ENCODE data around the gene TCEAL3.
"Not testable (repeated sequence)": the region's sequence is repeated elsewhere in the genome, so short reads cannot be mapped to it uniquely, and the experiment has no call there.

TCEAL3 gene, protein sequence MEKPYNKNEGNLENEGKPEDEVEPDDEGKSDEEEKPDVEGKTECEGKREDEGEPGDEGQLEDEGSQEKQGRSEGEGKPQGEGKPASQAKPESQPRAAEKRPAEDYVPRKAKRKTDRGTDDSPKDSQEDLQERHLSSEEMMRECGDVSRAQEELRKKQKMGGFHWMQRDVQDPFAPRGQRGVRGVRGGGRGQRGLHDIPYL

GRCh38 chrX:103607364-103608305 lies at the start of gene TCEAL3:
Gene TCEAL3 (plus strand): TSS chrX:103607963. CDS start chrX:103609065, 1,102 bp downstream.
- DNase-seq (ENCODE audit: low read depth in 2 of 3, low spot score in 1 of 3), result no peak

- DNase-seq (ENCODE audit: low read depth in 2 of 3, low spot score in 1 of 3), result no peak
These were observed 47.5 kb upstream of the TCEAL3 start for GRCh38 chrX:103560256-103560655.

GRCh38 chrX:103562801-103563200 lies 45.0 kb upstream of the TCEAL3 start:
- no peak for DNase-seq (ENCODE audit: low read depth in 2 of 3, low spot score in 1 of 3)

GRCh38 chrX:103565197-103565596 lies 42.6 kb upstream of the TCEAL3 start:
- no peak for DNase-seq (ENCODE audit: low read depth in 2 of 3, low spot score in 1 of 3)

- DNase-seq (ENCODE audit: low read depth in 2 of 3, low spot score in 1 of 3), result no peak
These were observed 42.0 kb upstream of the TCEAL3 start for GRCh38 chrX:103565752-103566151.

DNA sequence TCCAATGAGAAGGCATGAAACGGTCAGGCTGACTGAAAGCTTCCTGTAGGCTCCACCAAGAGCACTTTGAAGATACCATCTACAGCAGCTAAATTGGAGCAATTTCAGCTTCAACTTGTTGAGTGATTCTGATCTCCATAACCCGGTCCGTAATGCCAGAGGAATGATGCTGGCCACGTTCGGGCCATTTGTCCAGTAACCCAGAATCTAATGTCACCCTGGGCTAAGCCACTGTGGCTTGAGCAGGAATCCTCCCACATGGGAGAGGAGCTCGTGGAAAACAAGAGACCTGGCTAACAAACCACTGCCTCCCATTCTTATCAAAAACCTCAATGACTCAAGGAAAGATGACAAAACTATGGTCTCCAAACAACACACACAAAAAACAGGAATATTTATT lies 36.6 kb upstream of the TCEAL3 start:
- DNase-seq (ENCODE audit: low read depth in 2 of 3, low spot score in 1 of 3), result no peak

- no peak for DNase-seq (ENCODE audit: low read depth in 2 of 3, low spot score in 1 of 3)
These were observed 36.0 kb upstream of the TCEAL3 start for GRCh38 chrX:103571726-103572125.

GRCh38 chrX:103573202-103573601 lies 34.6 kb upstream of the TCEAL3 start:
- no peak for DNase-seq (ENCODE audit: low read depth in 2 of 3, low spot score in 1 of 3)

DNA sequence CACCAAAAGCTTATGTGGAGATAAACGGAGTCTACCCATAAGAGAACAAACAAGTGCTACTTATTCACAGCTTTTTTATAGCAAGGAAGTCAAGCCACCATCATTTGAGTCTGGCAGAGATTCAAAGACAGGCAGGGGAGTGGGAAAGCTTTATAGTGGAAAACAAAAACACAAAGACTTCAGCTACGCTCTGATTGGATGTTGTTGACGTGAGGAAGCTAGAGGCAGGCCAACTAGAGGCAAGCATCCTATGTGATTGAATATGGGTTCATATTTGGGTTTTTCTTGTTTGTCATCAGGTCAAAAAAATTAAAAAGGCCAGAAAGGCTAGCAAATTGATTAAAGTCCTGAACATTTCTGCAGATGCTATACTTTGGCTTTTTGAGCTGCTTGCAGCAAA lies 23.2 kb upstream of the TCEAL3 start:
- DNase-seq (ENCODE audit: low read depth in 2 of 3, low spot score in 1 of 3), result no peak

DNA sequence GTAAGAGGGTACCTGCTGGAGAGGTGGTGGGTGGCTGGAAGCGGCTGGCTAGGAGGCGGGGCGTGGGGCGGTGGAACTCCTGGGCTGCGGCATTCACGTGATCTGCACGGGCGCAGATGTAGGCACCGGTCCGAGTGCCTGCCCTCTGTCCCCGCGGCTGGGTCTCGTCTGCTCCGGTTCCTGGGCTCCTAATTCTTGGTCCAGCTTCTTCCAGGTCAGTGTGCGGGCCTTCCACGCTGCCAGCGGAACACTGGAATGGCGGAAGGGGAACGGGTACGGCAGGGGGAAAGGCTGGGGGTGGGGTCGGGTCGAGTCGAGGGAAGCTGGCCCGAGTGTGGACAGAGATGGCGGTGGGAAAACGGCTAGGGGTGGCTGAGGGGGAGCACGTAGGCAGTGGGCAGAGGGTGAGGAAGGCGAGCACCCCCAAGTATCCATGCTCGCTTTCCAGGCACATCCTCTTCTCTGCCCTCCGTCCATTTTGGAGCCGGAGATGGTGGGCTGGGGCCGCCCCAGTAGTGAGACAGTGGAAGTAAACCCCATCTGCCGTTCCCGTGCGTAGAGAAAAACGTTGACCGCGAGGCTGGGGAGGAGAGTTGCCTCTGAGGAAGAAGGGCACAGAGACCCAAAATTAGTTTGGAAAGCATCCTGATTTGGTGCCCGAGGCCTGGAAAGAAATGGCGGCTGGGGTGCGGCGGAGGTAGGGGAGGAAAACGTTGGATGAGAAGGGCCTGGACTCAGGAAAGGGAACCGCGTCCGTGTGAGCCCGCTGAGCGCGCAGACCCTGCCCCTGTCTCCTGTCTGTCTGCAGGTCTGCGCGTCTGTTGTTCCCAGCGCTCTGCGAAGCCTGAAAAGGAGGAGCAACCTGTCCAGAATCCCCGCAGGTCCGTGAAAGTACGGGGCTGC lies 22.1 kb upstream of the TCEAL3 start, which contains the start of gene TCEAL4:
TSS of gene TCEAL4 (plus strand) at position 105 of the 903 bp plus-strand sequence. CDS start 1,161 bp downstream, outside the sequence.
- no peak for DNase-seq (ENCODE audit: low read depth in 2 of 3, low spot score in 1 of 3)

GRCh38 chrX:103586314-103586646 lies 21.5 kb upstream of the TCEAL3 start:
- DNase-seq (ENCODE audit: low read depth in 2 of 3, low spot score in 1 of 3), result no peak

DNA sequence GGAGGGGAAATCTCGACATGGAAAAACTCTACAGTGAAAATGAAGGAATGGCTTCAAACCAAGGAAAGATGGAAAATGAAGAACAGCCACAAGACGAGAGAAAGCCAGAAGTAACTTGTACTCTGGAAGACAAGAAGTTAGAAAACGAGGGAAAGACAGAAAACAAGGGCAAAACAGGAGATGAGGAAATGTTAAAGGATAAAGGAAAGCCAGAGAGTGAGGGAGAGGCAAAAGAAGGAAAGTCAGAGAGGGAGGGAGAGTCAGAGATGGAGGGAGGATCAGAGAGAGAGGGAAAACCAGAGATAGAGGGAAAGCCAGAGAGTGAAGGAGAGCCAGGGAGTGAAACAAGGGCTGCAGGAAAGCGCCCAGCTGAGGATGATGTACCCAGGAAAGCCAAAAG lies 21.1 kb upstream of the TCEAL3 start:
- DNase-seq (ENCODE audit: low read depth in 2 of 3, low spot score in 1 of 3), result no peak

DNA sequence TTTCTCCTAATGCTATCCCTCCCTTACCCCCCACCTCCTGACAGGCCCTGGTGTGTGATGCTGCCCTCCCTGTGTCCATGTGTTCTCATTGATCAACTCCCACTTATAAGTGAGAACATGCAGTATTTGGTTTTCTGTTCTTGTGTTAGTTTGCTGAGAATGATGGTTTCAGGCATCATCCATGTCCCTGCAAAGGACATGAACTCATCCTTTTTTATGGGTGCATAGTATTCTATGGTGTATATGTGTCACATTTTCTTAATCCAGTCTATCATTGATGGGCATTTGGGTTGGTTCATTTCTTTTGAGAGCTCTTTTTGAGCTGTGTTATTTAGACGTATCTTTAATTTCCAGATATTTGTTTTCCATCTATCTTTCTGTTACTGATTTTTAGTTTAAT lies 15.5 kb upstream of the TCEAL3 start:
- not testable (repeated sequence) for DNase-seq (ENCODE audit: low read depth in 2 of 3, low spot score in 1 of 3)

- not testable (repeated sequence) for DNase-seq (ENCODE audit: low read depth in 2 of 3, low spot score in 1 of 3)
These were observed 12.6 kb upstream of the TCEAL3 start for GRCh38 chrX:103595202-103595601.

- no peak for DNase-seq (ENCODE audit: low read depth in 2 of 3, low spot score in 1 of 3)
These were observed 672 bp downstream of the TCEAL3 start for GRCh38 chrX:103608306-103608963.

- DNase-seq (ENCODE audit: low read depth in 2 of 3, low spot score in 1 of 3), result no peak
These were observed 2.5 kb downstream of the TCEAL3 start for GRCh38 chrX:103610282-103610681.

DNA sequence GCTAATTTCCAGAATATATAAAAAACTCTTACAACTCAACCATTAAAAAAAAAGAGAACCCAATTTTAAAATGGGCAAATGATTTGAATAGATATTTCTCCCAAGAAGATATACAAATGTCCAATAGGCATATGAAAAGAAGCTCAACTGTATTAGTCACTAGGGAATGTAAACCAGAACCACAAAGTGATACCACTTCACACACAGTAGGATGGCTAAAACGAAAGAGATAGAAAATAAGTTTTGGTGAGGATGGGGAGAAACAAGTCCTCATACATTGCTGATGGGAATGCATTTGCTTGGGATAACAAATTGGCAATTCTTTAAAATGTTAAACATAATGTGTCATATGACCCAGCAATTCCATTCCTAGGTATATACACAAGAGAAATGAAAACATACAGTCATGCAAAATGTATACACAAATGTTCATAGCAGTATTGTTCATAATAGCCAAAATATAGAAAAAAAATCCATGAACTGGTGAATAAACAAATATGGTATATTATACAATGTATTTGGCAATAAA lies 5.7 kb downstream of the TCEAL3 start:
- no peak for DNase-seq (ENCODE audit: low read depth in 2 of 3, low spot score in 1 of 3)

- DNase-seq (ENCODE audit: low read depth in 2 of 3, low spot score in 1 of 3), result no peak
These were observed 7.2 kb downstream of the TCEAL3 start for GRCh38 chrX:103614999-103615398.

DNA sequence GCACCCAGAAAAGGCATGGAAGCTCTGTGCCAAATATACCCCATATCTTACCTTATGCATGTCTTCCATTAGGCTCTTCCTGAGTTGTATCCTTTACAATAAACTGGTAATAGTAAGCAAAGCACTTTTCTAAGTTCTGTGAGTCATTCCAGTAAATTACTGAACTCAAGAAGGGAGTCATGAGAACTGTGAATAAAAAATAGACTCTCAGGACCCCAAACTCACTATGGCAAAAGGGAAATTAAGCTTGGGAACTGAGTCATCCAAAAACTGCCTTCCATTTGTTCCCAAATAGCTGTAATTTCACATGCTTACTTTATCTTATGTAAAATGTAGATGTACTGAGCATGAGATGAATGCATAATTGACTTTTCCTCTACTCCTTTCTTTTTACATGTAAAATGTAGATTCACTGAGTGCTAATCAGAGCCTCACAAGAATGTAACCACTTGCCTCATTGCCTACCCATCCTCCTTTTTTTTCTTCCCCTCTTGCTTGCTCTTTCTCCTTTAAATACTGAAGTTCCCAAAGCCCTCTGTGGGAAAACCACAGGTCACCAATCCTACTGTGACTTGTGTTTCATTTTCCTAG lies 8.1 kb downstream of the TCEAL3 start:
- DNase-seq (ENCODE audit: low read depth in 2 of 3, low spot score in 1 of 3), result no peak

DNA sequence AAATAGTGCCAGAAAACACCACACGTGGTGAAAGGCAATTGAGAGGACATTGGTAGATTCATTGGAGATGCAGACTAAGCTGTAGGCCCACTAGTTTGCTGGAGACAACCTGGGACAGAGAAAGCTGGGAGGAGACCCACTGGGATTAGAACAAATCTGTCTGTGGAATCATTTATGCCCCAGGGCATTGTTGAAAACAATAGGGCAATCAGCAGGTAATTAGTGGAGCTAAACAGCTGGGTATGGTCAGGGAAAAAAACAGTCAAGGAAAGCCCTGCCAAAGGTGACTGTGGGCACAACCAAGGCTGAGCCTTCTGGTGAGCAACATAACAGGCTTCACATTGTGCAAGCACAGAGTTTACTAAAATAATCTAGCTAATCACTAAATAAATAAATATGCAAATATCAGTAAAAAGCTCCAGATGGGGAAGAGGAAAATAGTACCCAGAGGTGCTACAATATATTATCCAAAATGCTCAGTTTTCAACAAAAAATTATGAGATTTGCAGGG lies 9.0 kb downstream of the TCEAL3 start:
- DNase-seq (ENCODE audit: low read depth in 2 of 3, low spot score in 1 of 3), result no peak
